ENCODE data around the gene GRIN2A. TPM values are rescaled to one million over a fixed set of nuclear protein-coding genes. Genes with fewer than 3 reads are reported as not detected.

Gene GRIN2A
- total and polyA plus RNA-seq, 2 of the 8 experiments (the other 6 are each of a cell fraction or from before 2014, with no cell fraction given) = 0.18 to 1.8 TPM

DNA sequence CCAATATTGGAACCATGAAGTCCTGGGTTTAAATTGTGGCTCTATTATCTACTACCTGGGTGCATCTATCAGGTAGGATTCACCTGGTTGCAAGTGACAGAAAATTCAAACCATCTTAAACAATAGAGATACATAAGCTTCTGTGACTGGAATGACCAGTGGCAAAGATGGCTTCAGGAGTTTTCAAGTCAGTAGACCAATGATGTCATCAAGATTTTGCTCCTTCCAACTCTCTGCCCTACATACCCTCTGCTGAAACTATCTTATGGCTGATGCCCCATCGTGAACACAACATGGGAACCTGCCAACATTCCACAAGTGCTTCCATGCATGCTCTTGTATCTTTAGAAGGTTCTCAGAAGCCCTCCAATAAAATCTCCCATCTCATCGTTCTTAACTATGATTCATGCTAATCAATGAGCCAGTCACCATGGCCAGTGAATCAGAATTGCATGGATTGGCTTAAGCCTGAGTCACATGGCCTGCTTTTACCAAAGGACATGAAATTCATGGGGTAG, 180.9 kb downstream of the GRIN2A start:
- no peak overlapping the region for H2AFZ ChIP-seq (ENCODE audit: low read length)
- 91% methylated on average over 2 of the region's 2 CpGs; no CpG with 5 or more reads in 1 of the 2 experiments for WGBS, 2 experiments (ENCODE audit: extremely low coverage in 1 of 2, insufficient coverage in 1 of 2, insufficient read length in 1 of 2, insufficient replicate concordance in 2 of 2, low coverage in 1 of 2, low lambda C conversion rate in 2 of 2, missing lambda C conversion rate in 1 of 2)
- POLR2A ChIA-PET (ENCODE audit: partially characterized antibody) = no interaction called here
- no peak for TF ChIP-seq CBX8 (IDR thresholded peaks at IDR 0.05; ENCODE audit: borderline replicate concordance, low read depth, low read length)
- no peak for TF ChIP-seq TEAD4 (IDR thresholded peaks at IDR 0.05; ENCODE audit: low read depth, low read length)
- no peak for TF ChIP-seq SIN3A (conservative IDR thresholded peaks at IDR 0.05 in 1 of 2, IDR thresholded peaks at IDR 0.05 in 1 of 2; ENCODE audit: low read depth in 1 of 2, low read length in 2 of 2)
- TF ChIP-seq SP4 (IDR thresholded peaks at IDR 0.05; ENCODE audit: low read length) = no peak
- TF ChIP-seq GTF2F1 (IDR thresholded peaks at IDR 0.05; ENCODE audit: borderline replicate concordance, low read depth, low read length) = no peak
- no peak for TF ChIP-seq KDM4A (IDR thresholded peaks at IDR 0.05; ENCODE audit: low read depth, low read length, severe bottlenecking)
- no peak for TF ChIP-seq CBX5 (IDR thresholded peaks at IDR 0.05; ENCODE audit: low read depth, low read length)
- no peak for TF ChIP-seq HDAC2 (IDR thresholded peaks at IDR 0.05; ENCODE audit: borderline replicate concordance in 1 of 2, low read depth in 2 of 2, low read length in 2 of 2)
- TF ChIP-seq EZH2 (IDR thresholded peaks at IDR 0.05; ENCODE audit: low read depth, low read length, severe bottlenecking) = no peak
- no peak for TF ChIP-seq CTBP2 (IDR thresholded peaks at IDR 0.05; ENCODE audit: borderline replicate concordance, insufficient read depth, insufficient read length, low read length)

More for the DNA sequence above, 180.9 kb downstream of the GRIN2A start:
- no peak overlapping the region for H4K5ac ChIP-seq (ENCODE audit: insufficient read length, low read depth, low read length)
- no peak for DNase-seq (ENCODE audit: low read depth in 1 of 2, low spot score in 2 of 2)
- no peak overlapping the region for H2BK20ac ChIP-seq (ENCODE audit: low read length)
- FAIRE-seq = no peak
- no peak overlapping the region for H3K23ac ChIP-seq (ENCODE audit: insufficient read length)
- H3K79me2 ChIP-seq (ENCODE audit: control insufficient read depth in 1 of 2, insufficient read depth in 2 of 2, low read length in 2 of 2) = no peaks in the 10 kb centered on the region
- H3K56ac ChIP-seq (replicated peaks; ENCODE audit: insufficient read length, low read depth, low read length) = no peak overlapping the region
- no peak overlapping the region for H3K4ac ChIP-seq (replicated peaks; ENCODE audit: insufficient read length, low read depth, low read length)
- H2BK5ac ChIP-seq (ENCODE audit: low read depth, low read length) = no peak overlapping the region
- H3K4me3 ChIP-seq (ENCODE audit: extremely low read depth in 1 of 4, insufficient read depth in 2 of 4, low read depth in 3 of 4, low read length in 4 of 4) = no peak overlapping the region
- no peak overlapping the region for H2BK120ac ChIP-seq (replicated peaks; ENCODE audit: low read depth, low read length)
- H2BK12ac ChIP-seq (ENCODE audit: low read depth, low read length) = no peak overlapping the region
- peaks cover 0 to under 1% (median 0%) of the 10 kb centered on the region in 4 experiments; a peak in 1 of 7 replicates for H3K4me1 ChIP-seq (replicated peaks in 1 of 4; ENCODE audit: control insufficient read depth in 3 of 4, insufficient read depth in 4 of 4, low read length in 3 of 4)
- CTCF ChIA-PET (ENCODE audit: partially characterized antibody) = no interaction called here
- no peaks in the 10 kb centered on the region; the same call in 1 of the 2 replicates for H3K23me2 ChIP-seq (ENCODE audit: low read depth, low read length)
- no peaks in the 10 kb centered on the region for H3K9me3 ChIP-seq (ENCODE audit: insufficient read depth in 2 of 2, low read depth in 1 of 2, low read length in 1 of 2)
- H3K36me3 ChIP-seq (ENCODE audit: control insufficient read depth in 2 of 4, insufficient read depth in 4 of 4, low read length in 3 of 4) = no peaks in the 10 kb centered on the region
- no peak overlapping the region for H2AK5ac ChIP-seq (ENCODE audit: low read depth, low read length)
- H3K4me2 ChIP-seq (ENCODE audit: insufficient read depth in 1 of 2, low read depth in 2 of 2, low read length in 2 of 2) = no peak overlapping the region
- H3K79me1 ChIP-seq (ENCODE audit: low read depth, low read length) = no peaks in the 10 kb centered on the region
- no peak overlapping the region for H3K14ac ChIP-seq (ENCODE audit: insufficient read length)
- H4K91ac ChIP-seq (replicated peaks; ENCODE audit: insufficient read length, low read length) = no peak overlapping the region
- no peak overlapping the region for H3K18ac ChIP-seq (ENCODE audit: extremely low read depth, low read length)
- no peaks in the 10 kb centered on the region for H4K20me1 ChIP-seq (replicated peaks in 1 of 2; ENCODE audit: control insufficient read depth in 1 of 2, insufficient read depth in 2 of 2, low read length in 2 of 2)
- no peak overlapping the region for H4K8ac ChIP-seq (ENCODE audit: extremely low read depth, insufficient read depth, low read length)
- no peak overlapping the region for H3K9ac ChIP-seq (replicated peaks in 1 of 4; ENCODE audit: extremely low read depth in 1 of 4, low read depth in 3 of 4, low read length in 3 of 4)
- H2BK15ac ChIP-seq (ENCODE audit: low read length) = no peak overlapping the region
- no peaks in the 10 kb centered on the region for H3K27me3 ChIP-seq (replicated peaks in 1 of 4; ENCODE audit: control insufficient read depth in 3 of 4, extremely low read depth in 1 of 4, insufficient read depth in 3 of 4, low read length in 3 of 4)
- no peak overlapping the region for H3K27ac ChIP-seq (ENCODE audit: low read depth, low read length)
